NCI-H1105 treated with DMSO at 0.1 percent for 48 hours (cell line): ENCODE measurements around the gene SYT6.
"Not testable (repeated sequence)": the region's sequence is repeated elsewhere in the genome, so short reads cannot be mapped to it uniquely, and the experiment has no call there.

Experiments used
- DNase-seq: peaks from one replicate; lab custom pipeline; 2025; lab: John Stamatoyannopoulos, UW

Gene SYT6

GRCh38 chr1:114075105-114075504, 78.6 kb downstream of the SYT6 start:
- DNase-seq, result no peak

DNA sequence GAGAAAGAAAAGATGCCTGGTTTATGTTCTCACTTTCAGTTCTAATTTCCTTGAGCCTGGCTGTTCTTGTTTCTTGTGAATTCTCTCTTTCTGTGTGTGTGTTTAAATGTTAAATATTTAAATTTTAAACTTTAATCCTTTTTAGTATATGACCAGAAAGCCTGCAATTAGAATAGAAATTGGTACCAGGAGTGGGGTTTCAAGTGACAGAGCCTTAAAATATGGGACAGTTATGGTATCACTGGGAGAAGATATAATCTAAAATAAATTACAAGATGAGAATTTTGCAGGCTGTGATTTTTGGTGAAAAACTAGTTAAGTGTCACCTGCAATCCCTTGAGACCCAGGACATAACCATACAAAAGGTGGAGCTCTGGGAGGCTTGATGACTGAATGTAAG, 81.4 kb downstream of the SYT6 start:
- DNase-seq, result no peak

DNA sequence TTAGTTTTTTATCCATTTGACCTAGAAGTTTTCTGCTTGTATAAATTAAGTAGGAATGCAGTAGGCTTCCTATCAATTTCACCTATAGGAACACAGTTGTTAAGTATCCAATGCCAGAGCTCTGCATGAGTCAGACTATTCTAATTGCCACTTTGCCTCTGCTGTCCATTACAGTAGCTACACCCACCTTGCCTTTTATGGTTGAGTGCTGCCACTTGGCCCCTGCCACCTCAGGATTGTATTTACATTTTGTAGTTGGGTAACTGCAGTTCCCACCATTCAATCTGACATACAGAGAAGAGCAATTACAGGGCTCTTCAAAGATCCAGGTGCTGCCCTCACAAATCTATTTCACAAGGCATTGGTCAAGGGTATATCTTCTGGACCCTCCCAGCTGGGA, 83.9 kb downstream of the SYT6 start:
- DNase-seq, result not testable (repeated sequence)

DNA sequence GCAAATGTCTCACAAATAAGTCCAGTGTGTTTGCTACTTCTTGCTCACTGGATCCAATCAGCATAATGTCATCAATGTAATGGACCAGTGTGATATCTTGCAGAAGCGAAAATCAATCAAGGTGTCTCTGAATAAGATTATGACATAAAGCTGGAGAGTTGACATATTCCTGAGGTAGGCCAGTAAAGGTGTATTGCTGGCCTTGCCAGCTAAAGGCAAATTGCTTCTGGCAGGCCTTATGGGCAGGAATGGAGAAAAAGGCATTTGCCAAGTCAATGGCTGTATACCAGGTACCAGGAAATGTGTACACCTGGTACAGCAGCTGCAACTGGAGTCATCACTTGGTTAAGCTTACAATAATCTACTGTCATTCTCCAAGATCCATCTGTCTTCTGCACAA, 85.0 kb downstream of the SYT6 start:
- DNase-seq, result not testable (repeated sequence)

GRCh38 chr1:114065671-114066070, 88.0 kb downstream of the SYT6 start:
- not testable (repeated sequence) for DNase-seq

DNA sequence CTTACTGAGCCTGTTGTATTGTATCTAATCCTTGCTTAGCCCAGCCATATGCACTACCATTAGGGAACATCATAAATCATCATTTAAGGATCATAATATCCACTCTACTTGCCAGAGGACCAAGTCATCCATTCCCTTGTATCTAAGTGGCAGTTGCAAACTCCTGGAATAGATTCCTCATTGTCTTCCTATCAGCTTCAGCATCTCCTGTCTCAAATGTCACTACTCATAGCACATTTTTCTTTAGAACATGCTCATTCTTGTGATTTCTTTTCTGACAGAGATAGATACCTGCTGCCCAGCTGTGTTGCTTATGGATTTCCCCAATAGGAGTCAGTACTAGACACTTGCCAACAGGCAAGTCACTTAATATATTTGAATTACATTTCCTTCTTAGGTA, 90.1 kb downstream of the SYT6 start:
- no peak for DNase-seq

GRCh38 chr1:114062477-114063099, 91.1 kb downstream of the SYT6 start:
- no peak for DNase-seq

DNA sequence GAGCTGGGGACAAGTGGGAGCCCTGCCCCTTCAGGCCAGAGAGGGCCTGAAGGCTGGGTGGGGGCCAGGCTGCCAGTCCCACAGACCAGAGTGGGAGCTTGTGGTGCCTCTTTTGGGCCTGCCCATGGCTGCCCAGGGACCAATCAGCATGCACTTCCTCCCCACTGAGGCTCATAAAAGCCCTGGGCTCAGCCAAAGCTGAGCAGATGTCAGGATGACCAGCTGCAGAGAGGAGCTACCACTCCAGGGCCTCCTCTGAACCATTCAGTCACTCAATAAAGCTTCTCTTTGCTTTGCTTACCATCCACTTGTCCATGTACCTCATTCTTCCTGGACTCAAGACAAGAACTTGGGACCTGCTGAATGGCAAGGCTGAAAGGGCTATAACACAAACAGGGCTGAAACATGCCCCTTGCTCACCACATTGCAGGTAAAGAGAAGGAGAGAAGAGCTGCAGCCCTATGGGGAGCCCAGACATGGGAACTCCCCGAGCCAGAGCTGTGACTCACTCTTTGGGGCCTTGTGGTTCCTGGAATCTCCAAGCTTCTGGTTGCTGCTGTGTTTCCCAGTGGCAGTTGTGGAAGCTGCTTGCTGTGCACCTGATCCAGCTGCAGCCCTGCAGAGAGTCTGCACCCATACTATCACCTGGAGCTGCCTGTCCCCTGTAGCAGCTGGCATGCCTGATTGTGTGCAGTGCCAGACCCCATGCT, 92.4 kb downstream of the SYT6 start:
- DNase-seq, result no peak

- DNase-seq, result not testable (repeated sequence)
Measured at GRCh38 chr1:114058236-114058635, 95.4 kb downstream of the SYT6 start.

DNA sequence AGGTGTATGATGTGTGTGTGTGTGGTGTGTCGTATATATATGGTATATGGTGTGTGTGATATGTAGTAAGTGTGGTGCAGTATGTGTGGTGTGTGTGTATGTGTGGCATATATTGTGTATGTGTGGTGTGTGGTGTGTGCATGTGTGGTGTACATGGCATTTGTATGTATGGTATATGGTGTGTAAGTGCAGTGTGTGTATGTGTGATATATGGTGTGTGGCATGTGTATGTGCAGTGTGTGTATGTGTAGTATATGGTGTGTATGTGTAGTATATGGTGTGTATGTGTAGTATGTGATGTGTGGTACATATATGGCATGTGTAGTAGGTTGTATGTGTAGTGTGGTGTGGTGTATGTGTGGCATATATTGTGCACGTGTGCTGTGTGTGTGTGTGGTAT, 99.5 kb downstream of the SYT6 start:
- DNase-seq, result no peak

GRCh38 chr1:114048232-114048631, 105.4 kb downstream of the SYT6 start:
- DNase-seq, result no peak

- DNase-seq, result no peak
Measured at GRCh38 chr1:114043548-114043947, 110.1 kb downstream of the SYT6 start.

- DNase-seq, result no peak
Measured at GRCh38 chr1:114043054-114043453, 110.6 kb downstream of the SYT6 start.

GRCh38 chr1:114040273-114041015, 113.2 kb downstream of the SYT6 start:
- DNase-seq, result no peak
